ENCODE results near the gene CCDC18.

CCDC18 gene

GRCh38 chr1:93142161-93142560 is 38.4 kb upstream of the CCDC18 start:
- H3K4me1 Mint-ChIP-seq: no peaks in the 10 kb centered on the region
- peak overlapping the region; percentile 38 to 85 (median 79) for H3K27ac Mint-ChIP-seq

GRCh38 chr1:93143136-93143535 is 37.4 kb upstream of the CCDC18 start:
- no peak overlapping the region for H3K4me3 Mint-ChIP-seq
- H3K9me3 Mint-ChIP-seq: no peaks in the 10 kb centered on the region
- H3K27ac Mint-ChIP-seq: peak overlapping the region; percentile 38 to 85 (median 65)
- H3K27me3 Mint-ChIP-seq (ENCODE audit: low read depth): no peaks in the 10 kb centered on the region
- no peaks in the 10 kb centered on the region for H3K4me1 Mint-ChIP-seq
- H3K36me3 Mint-ChIP-seq (ENCODE audit: low read depth): peaks cover 38% of the 10 kb centered on the region
- TF ChIP-seq CTCF (IDR thresholded peaks at IDR 0.05; ENCODE audit: unreplicated experiment in 3 of 3): no peak

More at GRCh38 chr1:93142161-93142560, 38.4 kb upstream of the CCDC18 start:
- TF ChIP-seq CTCF (IDR thresholded peaks at IDR 0.05; ENCODE audit: unreplicated experiment in 3 of 3): no peak
- Mint-ChIP-seq H3K9me3 (no peaks in the 10 kb centered on the region), H3K36me3 (ENCODE audit: low read depth) (peaks cover 33% of the 10 kb centered on the region), H3K4me3 (no peak overlapping the region), H3K27me3 (ENCODE audit: low read depth) (no peaks in the 10 kb centered on the region)

GRCh38 chr1:93143769-93144168 is 36.8 kb upstream of the CCDC18 start:
- no peak for TF ChIP-seq CTCF (IDR thresholded peaks at IDR 0.05; ENCODE audit: unreplicated experiment in 3 of 3)
- Mint-ChIP-seq H3K9me3 (no peaks in the 10 kb centered on the region), H3K4me3 (no peak overlapping the region), H3K4me1 (no peaks in the 10 kb centered on the region), H3K27me3 (ENCODE audit: low read depth) (no peaks in the 10 kb centered on the region), H3K27ac (no peak overlapping the region), H3K36me3 (ENCODE audit: low read depth) (peaks cover 38% of the 10 kb centered on the region)

GRCh38 chr1:93148001-93148400 is 32.5 kb upstream of the CCDC18 start:
- Mint-ChIP-seq H3K4me1 (no peaks in the 10 kb centered on the region), H3K4me3 (no peak overlapping the region), H3K36me3 (ENCODE audit: low read depth) (peaks cover 45% of the 10 kb centered on the region), H3K9me3 (no peaks in the 10 kb centered on the region), H3K27me3 (ENCODE audit: low read depth) (no peaks in the 10 kb centered on the region), H3K27ac (peak overlapping the region in 1 of 3 experiments; percentile 3)
- no peak for TF ChIP-seq CTCF (IDR thresholded peaks at IDR 0.05; ENCODE audit: unreplicated experiment in 3 of 3)

- H3K4me1 Mint-ChIP-seq: no peaks in the 10 kb centered on the region
- H3K9me3 Mint-ChIP-seq: no peaks in the 10 kb centered on the region
- no peak overlapping the region for H3K4me3 Mint-ChIP-seq
- peaks cover 46% of the 10 kb centered on the region for H3K36me3 Mint-ChIP-seq (ENCODE audit: low read depth)
- TF ChIP-seq CTCF (IDR thresholded peaks at IDR 0.05; ENCODE audit: unreplicated experiment in 3 of 3): no peak
- no peaks in the 10 kb centered on the region for H3K27me3 Mint-ChIP-seq (ENCODE audit: low read depth)
- no peak overlapping the region for H3K27ac Mint-ChIP-seq
Observed at GRCh38 chr1:93150729-93151128, 29.8 kb upstream of the CCDC18 start.

GRCh38 chr1:93151474-93151873 is 29.1 kb upstream of the CCDC18 start:
- Mint-ChIP-seq H3K27me3 (ENCODE audit: low read depth) (no peaks in the 10 kb centered on the region), H3K4me1 (no peaks in the 10 kb centered on the region), H3K27ac (no peak overlapping the region), H3K36me3 (ENCODE audit: low read depth) (peaks cover 50% of the 10 kb centered on the region), H3K4me3 (no peak overlapping the region), H3K9me3 (no peaks in the 10 kb centered on the region)
- no peak for TF ChIP-seq CTCF (IDR thresholded peaks at IDR 0.05; ENCODE audit: unreplicated experiment in 3 of 3)
